Measurements from ENCODE around the gene NDC1. TPM values are rescaled to one million over a fixed set of nuclear protein-coding genes. Genes with fewer than 3 reads are reported as not detected.
"Not testable (repeated sequence)": the region's sequence is repeated elsewhere in the genome, so short reads cannot be mapped to it uniquely, and the experiment has no call there.

Gene NDC1
- total and polyA plus RNA-seq, 7 experiments from 2014 or later, result 6.9 to 20.2 (median 10.8) TPM

DNA sequence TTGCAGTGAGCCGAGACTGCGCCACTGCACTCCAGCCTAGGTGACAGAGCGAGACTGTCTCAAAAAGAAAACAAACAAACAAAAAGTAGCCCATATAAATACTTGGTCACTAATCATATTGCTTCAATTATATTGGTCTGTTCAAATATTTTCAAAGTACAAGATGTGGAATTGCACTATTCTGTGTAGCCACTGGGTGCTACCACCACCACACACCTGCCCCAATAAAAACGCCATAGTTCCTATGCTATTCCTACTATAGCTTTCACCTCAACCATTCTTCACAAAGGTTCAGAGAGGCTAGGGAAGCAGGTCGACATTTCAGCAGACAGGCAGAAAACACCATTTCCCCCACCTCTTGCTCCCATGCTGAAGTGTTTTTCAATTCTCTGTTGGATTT is 16.7 kb downstream of the NDC1 start:
- H3K27ac Mint-ChIP-seq, result no peak overlapping the region
- POLR2A ChIA-PET, result no interaction called here

DNA sequence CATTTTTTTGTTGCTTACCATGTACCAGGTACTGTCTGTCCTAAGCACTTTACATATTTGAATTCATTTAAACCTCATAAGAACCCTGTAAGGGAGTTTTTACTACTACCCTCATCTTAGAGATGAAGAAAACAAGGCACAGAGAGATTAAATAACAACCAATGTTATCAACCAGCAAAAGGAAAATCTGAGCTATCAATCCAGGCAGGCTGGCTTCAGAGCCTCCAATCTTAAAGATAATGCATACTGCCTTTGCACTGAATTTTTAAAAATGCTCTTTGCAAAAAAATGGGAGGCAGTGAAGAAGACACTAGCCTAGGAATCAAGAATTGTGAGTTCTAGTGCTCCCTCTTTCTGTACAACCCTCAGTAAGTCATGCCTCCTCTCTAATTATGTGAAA is 18.7 kb downstream of the NDC1 start:
- no peaks in the 10 kb centered on the region for H3K9me3 ChIP-seq (ENCODE audit: control insufficient read depth in 2 of 3, low read length in 3 of 3)
- no peak overlapping the region for H3K27ac ChIP-seq (ENCODE audit: low read depth, low read length)
- DNase-seq (no peak), ATAC-seq (no peak)
- H3K27me3 ChIP-seq (ENCODE audit: control insufficient read depth in 2 of 2, insufficient read depth in 2 of 2, low read length in 2 of 2), result no peaks in the 10 kb centered on the region
- Mint-ChIP-seq H3K9me3 (peaks cover 0 to under 1% (median 0%) of the 10 kb centered on the region in 11 donors), H3K36me3 (peaks cover 15 to 60% (median 38%) of the 10 kb centered on the region in 5 donors), H3K4me1 (peaks cover 6 to 18% (median 13%) of the 10 kb centered on the region in 7 donors), H3K4me3 (no peak overlapping the region), H3K27me3 (no peaks in the 10 kb centered on the region), H3K27ac (no peak overlapping the region)
- CTCF ChIA-PET, result no interaction called here
- H3K4me3 ChIP-seq (ENCODE audit: low read length), result no peak overlapping the region
- intact Hi-C loops (cut with micrococcal nuclease), result no loop called here
- POLR2A ChIA-PET, result no interaction called here
- peaks cover 0 to 30% (median 0%) of the 10 kb centered on the region in 3 experiments for H3K36me3 ChIP-seq (ENCODE audit: control insufficient read depth in 2 of 3, insufficient read depth in 3 of 3, low read length in 3 of 3)
- H3K4me1 ChIP-seq (ENCODE audit: control insufficient read depth in 2 of 2, insufficient read depth in 2 of 2, low read length in 2 of 2), result no peaks in the 10 kb centered on the region

More for the DNA sequence above, 16.7 kb downstream of the NDC1 start:
- no peak for DNase-seq
- Histone ChIP-seq H3K4me1 (ENCODE audit: control insufficient read depth in 2 of 2, insufficient read depth in 2 of 2, low read length in 2 of 2) (no peaks in the 10 kb centered on the region), H3K27me3 (ENCODE audit: control insufficient read depth in 2 of 2, insufficient read depth in 2 of 2, low read length in 2 of 2) (no peaks in the 10 kb centered on the region), H3K27ac (ENCODE audit: low read depth, low read length) (no peak overlapping the region), H3K36me3 (ENCODE audit: control insufficient read depth in 2 of 3, insufficient read depth in 3 of 3, low read length in 3 of 3) (peaks cover 0 to 40% (median under 1%) of the 10 kb centered on the region in 3 experiments), H3K9me3 (ENCODE audit: control insufficient read depth in 2 of 3, low read length in 3 of 3) (no peaks in the 10 kb centered on the region), H3K4me3 (ENCODE audit: low read length) (no peak overlapping the region)
- Mint-ChIP-seq H3K27me3 (no peaks in the 10 kb centered on the region), H3K4me1 (peaks cover 0 to 7% (median 0%) of the 10 kb centered on the region in 7 donors), H3K36me3 (peaks cover 7 to 60% (median 37%) of the 10 kb centered on the region in 5 donors), H3K9me3 (no peaks in the 10 kb centered on the region), H3K4me3 (no peak overlapping the region)
- CTCF ChIA-PET, result no interaction called here
- intact Hi-C loops (cut with micrococcal nuclease), result no loop called here
- ATAC-seq, result no peak

DNA sequence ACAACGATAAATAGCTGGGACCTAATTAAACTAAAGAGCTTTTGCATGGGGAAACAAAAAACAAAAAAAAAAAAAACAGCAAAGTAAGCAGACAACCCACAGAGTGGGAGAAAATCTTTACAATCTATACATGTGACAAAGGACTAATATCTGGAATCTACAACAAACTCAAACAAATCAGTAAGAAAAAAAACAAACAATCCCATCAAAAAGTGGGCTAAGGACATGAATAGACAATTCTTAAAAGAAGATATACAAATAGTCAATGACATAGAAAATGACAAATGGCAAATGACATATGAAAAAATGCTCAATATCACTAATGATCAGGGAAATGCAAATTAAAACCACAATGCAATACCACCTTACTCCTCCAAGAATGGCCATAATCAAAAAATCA is 21.5 kb downstream of the NDC1 start:
- peaks cover 19 to 77% (median 60%) of the 10 kb centered on the region in 5 donors for H3K36me3 Mint-ChIP-seq
- ATAC-seq; H3K4me3 ChIP-seq (ENCODE audit: low read length); H3K9me3 Mint-ChIP-seq; CTCF ChIA-PET; H3K27ac Mint-ChIP-seq; H3K27me3 Mint-ChIP-seq; H3K4me3 Mint-ChIP-seq; H3K27ac ChIP-seq (ENCODE audit: low read depth, low read length); H3K9me3 ChIP-seq (ENCODE audit: control insufficient read depth in 2 of 3, low read length in 3 of 3); H3K4me1 ChIP-seq (ENCODE audit: control insufficient read depth in 2 of 2, insufficient read depth in 2 of 2, low read length in 2 of 2); H3K27me3 ChIP-seq (ENCODE audit: control insufficient read depth in 2 of 2, insufficient read depth in 2 of 2, low read length in 2 of 2); intact Hi-C loops (cut with micrococcal nuclease); DNase-seq; POLR2A ChIA-PET: not testable (repeated sequence)
- peaks cover 1 to 26% (median 13%) of the 10 kb centered on the region in 7 donors for H3K4me1 Mint-ChIP-seq
- peaks cover 0 to 24% (median 0%) of the 10 kb centered on the region in 3 experiments for H3K36me3 ChIP-seq (ENCODE audit: control insufficient read depth in 2 of 3, insufficient read depth in 3 of 3, low read length in 3 of 3)

DNA sequence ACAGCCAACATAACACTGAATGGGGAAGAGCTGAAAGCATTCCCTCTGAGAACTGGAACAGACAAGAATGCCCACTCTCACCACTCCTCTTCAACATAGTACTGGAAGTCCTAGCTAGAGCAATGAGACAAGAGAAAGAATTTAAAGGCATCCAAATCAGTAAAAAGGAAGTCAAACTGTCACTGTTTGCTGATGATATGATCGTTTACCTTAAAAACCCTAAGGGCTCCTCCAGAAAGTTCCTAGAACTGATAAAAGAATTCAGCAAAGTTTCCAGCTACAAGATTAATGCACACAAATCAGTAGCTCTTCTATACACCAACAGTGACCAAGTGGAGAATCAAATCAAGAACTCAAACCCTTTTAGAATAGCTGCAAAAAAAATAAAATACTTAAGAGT is 22.6 kb downstream of the NDC1 start:
- H3K9me3 Mint-ChIP-seq; H3K4me3 Mint-ChIP-seq; H3K9me3 ChIP-seq (ENCODE audit: control insufficient read depth in 2 of 3, low read length in 3 of 3); CTCF ChIA-PET; ATAC-seq; H3K27me3 ChIP-seq (ENCODE audit: control insufficient read depth in 2 of 2, insufficient read depth in 2 of 2, low read length in 2 of 2); H3K27me3 Mint-ChIP-seq; H3K27ac ChIP-seq (ENCODE audit: low read depth, low read length); H3K4me1 ChIP-seq (ENCODE audit: control insufficient read depth in 2 of 2, insufficient read depth in 2 of 2, low read length in 2 of 2); POLR2A ChIA-PET; DNase-seq; H3K4me3 ChIP-seq (ENCODE audit: low read length); intact Hi-C loops (cut with micrococcal nuclease): not testable (repeated sequence)
- H3K4me1 Mint-ChIP-seq, result peaks cover 0 to 33% (median 13%) of the 10 kb centered on the region in 7 donors
- peaks cover 0 to 28% (median 0%) of the 10 kb centered on the region in 3 experiments for H3K36me3 ChIP-seq (ENCODE audit: control insufficient read depth in 2 of 3, insufficient read depth in 3 of 3, low read length in 3 of 3)
- H3K36me3 Mint-ChIP-seq, result peaks cover 19 to 83% (median 64%) of the 10 kb centered on the region in 5 donors
- peak overlapping the region in 1 of 9 donors; percentile 14 for H3K27ac Mint-ChIP-seq

DNA sequence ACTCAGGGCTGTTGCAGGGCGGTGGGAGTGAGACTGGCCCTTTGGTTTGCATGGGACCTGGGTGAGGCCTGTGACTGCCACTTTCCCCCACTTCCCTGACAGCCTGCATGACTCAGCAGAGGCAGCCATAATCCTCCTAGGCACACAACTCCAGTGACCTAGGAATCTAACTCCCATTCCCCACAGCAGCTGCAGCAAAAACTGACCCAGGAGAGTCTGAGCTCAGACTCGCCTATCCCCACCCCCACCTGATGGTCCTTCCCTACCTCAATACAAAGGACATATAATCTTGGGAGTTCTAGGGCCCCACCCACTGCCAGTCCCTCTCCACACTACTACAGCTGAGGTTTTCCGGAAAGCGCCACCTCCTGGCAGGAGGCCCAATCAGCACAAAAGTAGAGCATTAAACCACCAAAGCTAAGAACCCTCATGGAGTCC is 26.7 kb downstream of the NDC1 start:
- no peak overlapping the region for H3K4me3 Mint-ChIP-seq
- H3K27me3 Mint-ChIP-seq, result no peaks in the 10 kb centered on the region
- peaks cover 0 to 33% (median 10%) of the 10 kb centered on the region in 7 donors for H3K4me1 Mint-ChIP-seq
- ChIA-PET POLR2A (no interaction called here), CTCF (no interaction called here)
- no peak overlapping the region for H3K27ac ChIP-seq (ENCODE audit: low read depth, low read length)
- H3K4me3 ChIP-seq (ENCODE audit: low read length), result no peak overlapping the region
- DNase-seq (no peak), ATAC-seq (no peak)
- H3K9me3 ChIP-seq (ENCODE audit: control insufficient read depth in 2 of 3, low read length in 3 of 3), result no peaks in the 10 kb centered on the region
- intact Hi-C loops (cut with micrococcal nuclease), result no loop called here
- peaks cover 0 to 1% (median 0%) of the 10 kb centered on the region in 11 donors for H3K9me3 Mint-ChIP-seq
- H3K36me3 ChIP-seq (ENCODE audit: control insufficient read depth in 2 of 3, insufficient read depth in 3 of 3, low read length in 3 of 3), result peaks cover 0 to 35% (median 3%) of the 10 kb centered on the region in 3 experiments
- peaks cover 12 to 78% (median 45%) of the 10 kb centered on the region in 5 donors for H3K36me3 Mint-ChIP-seq
- peak overlapping the region in 2 of 9 donors; percentile 29 to 51 for H3K27ac Mint-ChIP-seq
- no peaks in the 10 kb centered on the region for H3K4me1 ChIP-seq (ENCODE audit: control insufficient read depth in 2 of 2, insufficient read depth in 2 of 2, low read length in 2 of 2)
- no peaks in the 10 kb centered on the region for H3K27me3 ChIP-seq (ENCODE audit: control insufficient read depth in 2 of 2, insufficient read depth in 2 of 2, low read length in 2 of 2)

DNA sequence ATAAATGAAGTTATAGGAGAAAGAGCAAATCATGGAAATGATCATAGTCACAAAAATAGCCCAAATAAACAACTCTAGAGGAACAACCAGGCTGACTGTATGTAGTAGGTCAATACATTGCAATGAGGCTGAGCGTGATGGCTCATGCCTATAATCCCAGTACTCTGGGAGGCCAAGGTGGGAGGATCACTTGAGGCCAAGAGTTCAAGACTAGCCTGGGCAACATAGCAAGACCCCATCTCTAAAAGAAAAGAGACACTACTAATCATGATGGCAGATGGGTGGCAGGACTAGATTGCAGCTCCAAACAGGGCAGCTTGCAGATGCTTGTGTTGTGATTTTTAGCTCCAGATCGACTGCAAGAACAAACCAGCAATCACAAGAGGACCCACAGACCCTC is 27.6 kb downstream of the NDC1 start:
- H3K9me3 ChIP-seq (ENCODE audit: control insufficient read depth in 2 of 3, low read length in 3 of 3), result no peaks in the 10 kb centered on the region
- ChIA-PET CTCF (no interaction called here), POLR2A (no interaction called here)
- no peaks in the 10 kb centered on the region for H3K4me1 ChIP-seq (ENCODE audit: control insufficient read depth in 2 of 2, insufficient read depth in 2 of 2, low read length in 2 of 2)
- H3K27ac ChIP-seq (ENCODE audit: low read depth, low read length), result no peak overlapping the region
- Mint-ChIP-seq H3K36me3 (peaks cover 7 to 71% (median 42%) of the 10 kb centered on the region in 5 donors), H3K27ac (peak overlapping the region in 1 of 9 donors; percentile 21), H3K4me1 (peaks cover 0 to 33% (median 6%) of the 10 kb centered on the region in 7 donors), H3K4me3 (no peak overlapping the region), H3K27me3 (no peaks in the 10 kb centered on the region), H3K9me3 (peaks cover 0 to 1% (median 0%) of the 10 kb centered on the region in 11 donors)
- H3K27me3 ChIP-seq (ENCODE audit: control insufficient read depth in 2 of 2, insufficient read depth in 2 of 2, low read length in 2 of 2), result no peaks in the 10 kb centered on the region
- DNase-seq (no peak), ATAC-seq (no peak)
- intact Hi-C loops (cut with micrococcal nuclease), result no loop called here
- no peak overlapping the region for H3K4me3 ChIP-seq (ENCODE audit: low read length)
- H3K36me3 ChIP-seq (ENCODE audit: control insufficient read depth in 2 of 3, insufficient read depth in 3 of 3, low read length in 3 of 3), result peaks cover 0 to 42% (median 7%) of the 10 kb centered on the region in 3 experiments

GRCh38 chr1:53810007-53810406 is 28.1 kb downstream of the NDC1 start:
- POLR2A ChIA-PET, result no interaction called here
- CTCF ChIA-PET, result no interaction called here
- no peaks in the 10 kb centered on the region for H3K27me3 Mint-ChIP-seq
- H3K4me3 ChIP-seq (ENCODE audit: low read length), result no peak overlapping the region
- DNase-seq (no peak), ATAC-seq (no peak)
- no peak overlapping the region for H3K27ac ChIP-seq (ENCODE audit: low read depth, low read length)
- H3K27me3 ChIP-seq (ENCODE audit: control insufficient read depth in 2 of 2, insufficient read depth in 2 of 2, low read length in 2 of 2), result no peaks in the 10 kb centered on the region
- intact Hi-C loops (cut with micrococcal nuclease), result no loop called here
- peaks cover 4 to 66% (median 42%) of the 10 kb centered on the region in 5 donors for H3K36me3 Mint-ChIP-seq
- H3K9me3 Mint-ChIP-seq, result peaks cover 0 to 1% (median 0%) of the 10 kb centered on the region in 11 donors
- no peak overlapping the region for H3K27ac Mint-ChIP-seq
- H3K4me3 Mint-ChIP-seq, result no peak overlapping the region
- H3K36me3 ChIP-seq (ENCODE audit: control insufficient read depth in 2 of 3, insufficient read depth in 3 of 3, low read length in 3 of 3), result peaks cover 0 to 42% (median 7%) of the 10 kb centered on the region in 3 experiments
- peaks cover 0 to 28% (median 5%) of the 10 kb centered on the region in 7 donors for H3K4me1 Mint-ChIP-seq
- no peaks in the 10 kb centered on the region for H3K9me3 ChIP-seq (ENCODE audit: control insufficient read depth in 2 of 3, low read length in 3 of 3)
- H3K4me1 ChIP-seq (ENCODE audit: control insufficient read depth in 2 of 2, insufficient read depth in 2 of 2, low read length in 2 of 2), result no peaks in the 10 kb centered on the region

Measured in naive thymus-derived CD4-positive, alpha-beta T cell (primary cell).